Measurements from ENCODE around the gene CFH. TPM values are rescaled to one million over a fixed set of nuclear protein-coding genes. Genes with fewer than 3 reads are reported as not detected.

Gene CFH
- polyA plus RNA-seq, 3 donors, result 0.03 to 1.1 (median 0.36) TPM

DNA sequence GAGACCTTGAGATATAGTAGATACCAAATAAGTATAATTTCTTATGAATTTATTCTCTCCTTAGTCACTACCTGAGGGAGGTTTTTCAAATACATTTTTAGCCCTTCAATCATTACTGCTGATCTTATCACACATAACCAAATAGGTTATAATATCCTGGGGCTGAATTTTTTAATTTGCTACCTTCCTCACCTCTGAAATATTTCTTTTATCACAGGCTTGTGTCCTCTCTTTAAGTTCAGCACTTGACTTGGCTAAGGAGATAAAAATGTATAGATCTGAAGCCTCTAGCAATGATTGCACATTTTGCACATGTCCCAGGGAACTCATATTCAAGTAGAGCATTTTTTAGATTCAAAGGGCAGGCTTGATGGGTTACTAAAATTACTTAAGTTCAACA is 23.1 kb downstream of the CFH start:
- H3K36me3 ChIP-seq (replicated peaks in 1 of 2; ENCODE audit: control insufficient read depth in 1 of 2, insufficient read depth in 2 of 2, low read length in 2 of 2), result no peaks in the 10 kb centered on the region
- H3K27me3 ChIP-seq (ENCODE audit: control insufficient read depth in 2 of 2, insufficient read depth in 2 of 2, low read length in 2 of 2), result no peaks in the 10 kb centered on the region
- peaks cover 0 to 1% (median 0%) of the 10 kb centered on the region in 3 donors for H3K27me3 Mint-ChIP-seq (ENCODE audit: low read depth in 3 of 3)
- H3K4me1 ChIP-seq (ENCODE audit: control insufficient read depth in 1 of 2, insufficient read depth in 2 of 2, low read length in 2 of 2), result no peaks in the 10 kb centered on the region
- no peak overlapping the region for H3K9ac ChIP-seq (ENCODE audit: insufficient read depth, low read length, poor library complexity, severe bottlenecking)
- no peak for DNase-seq
- H3K4me3 ChIP-seq (replicated peaks in 1 of 3; ENCODE audit: low read depth in 2 of 3, low read length in 3 of 3), result no peak overlapping the region
- H4K20me1 ChIP-seq (ENCODE audit: insufficient read depth, low read length), result no peaks in the 10 kb centered on the region
- H3K4me3 Mint-ChIP-seq, result no peak overlapping the region
- no peaks in the 10 kb centered on the region for H3K36me3 Mint-ChIP-seq
- H3K79me2 ChIP-seq (ENCODE audit: insufficient read depth, low read length), result no peaks in the 10 kb centered on the region
- peaks cover 0 to 3% (median 0%) of the 10 kb centered on the region in 7 donors for H3K9me3 Mint-ChIP-seq
- H3K27ac ChIP-seq (ENCODE audit: low read depth in 1 of 2, low read length in 2 of 2), result no peak overlapping the region
- TF ChIP-seq, protein P1, sequence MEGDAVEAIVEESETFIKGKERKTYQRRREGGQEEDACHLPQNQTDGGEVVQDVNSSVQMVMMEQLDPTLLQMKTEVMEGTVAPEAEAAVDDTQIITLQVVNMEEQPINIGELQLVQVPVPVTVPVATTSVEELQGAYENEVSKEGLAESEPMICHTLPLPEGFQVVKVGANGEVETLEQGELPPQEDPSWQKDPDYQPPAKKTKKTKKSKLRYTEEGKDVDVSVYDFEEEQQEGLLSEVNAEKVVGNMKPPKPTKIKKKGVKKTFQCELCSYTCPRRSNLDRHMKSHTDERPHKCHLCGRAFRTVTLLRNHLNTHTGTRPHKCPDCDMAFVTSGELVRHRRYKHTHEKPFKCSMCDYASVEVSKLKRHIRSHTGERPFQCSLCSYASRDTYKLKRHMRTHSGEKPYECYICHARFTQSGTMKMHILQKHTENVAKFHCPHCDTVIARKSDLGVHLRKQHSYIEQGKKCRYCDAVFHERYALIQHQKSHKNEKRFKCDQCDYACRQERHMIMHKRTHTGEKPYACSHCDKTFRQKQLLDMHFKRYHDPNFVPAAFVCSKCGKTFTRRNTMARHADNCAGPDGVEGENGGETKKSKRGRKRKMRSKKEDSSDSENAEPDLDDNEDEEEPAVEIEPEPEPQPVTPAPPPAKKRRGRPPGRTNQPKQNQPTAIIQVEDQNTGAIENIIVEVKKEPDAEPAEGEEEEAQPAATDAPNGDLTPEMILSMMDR (IDR thresholded peaks at IDR 0.05), result no peak
- H3K27ac Mint-ChIP-seq, result no peak overlapping the region
- intact Hi-C loops (cut with micrococcal nuclease), result no loop called here
- H3K4me1 Mint-ChIP-seq, result no peaks in the 10 kb centered on the region
- no peak overlapping the region for H3K4me2 ChIP-seq (replicated peaks; ENCODE audit: extremely low read depth, low read length, poor library complexity, severe bottlenecking)
- H3K9me3 ChIP-seq (replicated peaks in 1 of 2; ENCODE audit: control insufficient read depth in 1 of 2, insufficient read depth in 1 of 2, low read length in 2 of 2), result no peaks in the 10 kb centered on the region
- H2AFZ ChIP-seq (ENCODE audit: insufficient read depth, low read depth, low read length, poor library complexity, severe bottlenecking), result no peak overlapping the region

DNA sequence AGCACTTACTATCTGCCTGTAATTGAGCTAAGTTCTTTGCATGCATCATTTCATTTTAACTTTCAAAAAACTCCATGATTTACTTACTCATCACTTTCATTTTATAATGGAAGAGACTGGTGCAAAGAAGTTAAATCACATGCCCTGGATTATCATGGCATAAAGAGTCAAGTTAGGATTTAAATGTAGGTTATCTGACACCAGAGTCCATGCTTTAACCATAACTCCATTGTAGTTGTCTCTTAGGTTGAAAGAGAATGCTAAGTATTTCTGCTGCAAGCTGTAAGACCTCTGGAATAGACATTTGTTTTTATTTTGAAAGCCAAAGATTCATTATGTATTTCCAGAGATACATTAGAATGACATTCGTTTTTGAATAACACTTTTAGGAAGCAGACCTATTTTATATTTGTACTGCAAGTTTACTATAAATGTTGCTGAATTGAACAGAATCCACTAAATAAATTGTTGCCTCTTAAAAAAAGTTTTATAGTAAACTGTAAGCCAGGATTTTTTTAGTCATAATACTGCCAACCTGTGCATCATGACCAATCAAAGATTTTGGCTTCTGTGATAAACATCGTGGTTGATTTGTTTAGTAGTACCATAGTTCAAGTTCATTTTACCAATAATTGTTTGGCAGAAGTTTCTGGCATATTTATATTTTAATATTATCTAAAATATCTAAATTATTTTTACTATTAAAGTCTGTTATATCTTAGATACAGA is 26.1 kb downstream of the CFH start:
- TF ChIP-seq, protein P1 (IDR thresholded peaks at IDR 0.05), result no peak
- Mint-ChIP-seq H3K9me3 (peaks cover 0 to 2% (median 0%) of the 10 kb centered on the region in 7 donors), H3K27ac (no peak overlapping the region), H3K4me1 (no peaks in the 10 kb centered on the region), H3K4me3 (no peak overlapping the region), H3K36me3 (no peaks in the 10 kb centered on the region), H3K27me3 (ENCODE audit: low read depth in 3 of 3) (peaks cover 0 to 1% (median 0%) of the 10 kb centered on the region in 3 donors)
- Histone ChIP-seq H3K27ac (ENCODE audit: low read depth in 1 of 2, low read length in 2 of 2) (no peak overlapping the region), H3K4me3 (replicated peaks in 1 of 3; ENCODE audit: low read depth in 2 of 3, low read length in 3 of 3) (no peak overlapping the region), H3K27me3 (ENCODE audit: control insufficient read depth in 2 of 2, insufficient read depth in 2 of 2, low read length in 2 of 2) (no peaks in the 10 kb centered on the region), H3K79me2 (ENCODE audit: insufficient read depth, low read length) (no peaks in the 10 kb centered on the region), H3K9me3 (replicated peaks in 1 of 2; ENCODE audit: control insufficient read depth in 1 of 2, insufficient read depth in 1 of 2, low read length in 2 of 2) (no peaks in the 10 kb centered on the region), H4K20me1 (ENCODE audit: insufficient read depth, low read length) (no peaks in the 10 kb centered on the region), H3K4me1 (ENCODE audit: control insufficient read depth in 1 of 2, insufficient read depth in 2 of 2, low read length in 2 of 2) (no peaks in the 10 kb centered on the region), H3K36me3 (replicated peaks in 1 of 2; ENCODE audit: control insufficient read depth in 1 of 2, insufficient read depth in 2 of 2, low read length in 2 of 2) (no peaks in the 10 kb centered on the region), H3K4me2 (replicated peaks; ENCODE audit: extremely low read depth, low read length, poor library complexity, severe bottlenecking) (no peak overlapping the region), H2AFZ (ENCODE audit: insufficient read depth, low read depth, low read length, poor library complexity, severe bottlenecking) (no peak overlapping the region), H3K9ac (ENCODE audit: insufficient read depth, low read length, poor library complexity, severe bottlenecking) (no peak overlapping the region)
- no peak for DNase-seq
- intact Hi-C loops (cut with micrococcal nuclease), result no loop called here
- no CpG with 5 or more reads among the region's 2 CpGs for WGBS (ENCODE audit: insufficient coverage)

All from CD14-positive monocyte (primary cell).